NCI-H2196 (cell line): Measurements from ENCODE around the gene RAD52.
"Not testable (repeated sequence)": the region's sequence is repeated elsewhere in the genome, so short reads cannot be mapped to it uniquely, and the experiment has no call there.

Experiments
- DNase-seq: peaks from one replicate; lab custom pipeline; 2025; ENCODE audit not compliant: unreplicated experiment; lab: John Stamatoyannopoulos, UW

The RAD52 gene

GRCh38 chr12:967641-968040, 18.1 kb upstream of the RAD52 start:
- DNase-seq, result no peak

- no peak for DNase-seq
Measured at GRCh38 chr12:966724-967123, 17.2 kb upstream of the RAD52 start.

GRCh38 chr12:958588-959123, 9.2 kb upstream of the RAD52 start:
- DNase-seq, result no peak

- no peak for DNase-seq
Measured at GRCh38 chr12:955939-956338, 6.4 kb upstream of the RAD52 start.

GRCh38 chr12:954741-955140, 5.2 kb upstream of the RAD52 start:
- no peak for DNase-seq

GRCh38 chr12:953776-954175, 4.3 kb upstream of the RAD52 start:
- DNase-seq, result no peak

- no peak for DNase-seq
Measured at GRCh38 chr12:951176-951575, 1.7 kb upstream of the RAD52 start.

GRCh38 chr12:948238-948637, 1.3 kb downstream of the RAD52 start:
- DNase-seq, result no peak

- no peak for DNase-seq
Measured at GRCh38 chr12:946631-947030, 2.9 kb downstream of the RAD52 start.

- no peak for DNase-seq
Measured at GRCh38 chr12:946212-946611, 3.3 kb downstream of the RAD52 start.

- no peak for DNase-seq
Measured at GRCh38 chr12:944211-944610, 5.3 kb downstream of the RAD52 start.

- no peak for DNase-seq
Measured at GRCh38 chr12:943051-943450, 6.4 kb downstream of the RAD52 start.

- no peak for DNase-seq
Measured at GRCh38 chr12:938810-939209, 10.7 kb downstream of the RAD52 start.

GRCh38 chr12:936377-937345, 12.8 kb downstream of the RAD52 start:
- no peak for DNase-seq

GRCh38 chr12:935891-936290, 13.6 kb downstream of the RAD52 start:
- DNase-seq, result not testable (repeated sequence)

GRCh38 chr12:931591-931990, 17.9 kb downstream of the RAD52 start:
- DNase-seq, result no peak

GRCh38 chr12:931060-931459, 18.4 kb downstream of the RAD52 start:
- no peak for DNase-seq

- no peak for DNase-seq
Measured at GRCh38 chr12:926641-927040, 22.9 kb downstream of the RAD52 start.

- DNase-seq, result no peak
Measured at GRCh38 chr12:922285-922684, 27.2 kb downstream of the RAD52 start.

GRCh38 chr12:920676-921075, 28.8 kb downstream of the RAD52 start:
- DNase-seq, result no peak

GRCh38 chr12:916712-917445, 32.6 kb downstream of the RAD52 start:
- DNase-seq, result no peak

- no peak for DNase-seq
Measured at GRCh38 chr12:916240-916639, 33.3 kb downstream of the RAD52 start.
